B cell (primary cell): ENCODE results near the gene SEC62.

Source experiments
- CTCF ChIP-seq: fragments of 200-600 bp; IDR thresholded peaks from one replicate; pipeline ENCODE4 v1.8.0; 2022; ENCODE audit warnings: antibody characterized with exemption, mild to moderate bottlenecking
- EZH2 ChIP-seq: IDR thresholded peaks from 2 replicates; pipeline ENCODE4 v1.6.1; 2012; ENCODE audit warnings: borderline replicate concordance, low read depth, mild to moderate bottlenecking, moderate library complexity, low read length; ENCODE audit not compliant: insufficient read depth, poor library complexity, severe bottlenecking

- TF ChIP-seq CTCF, result no peak
- TF ChIP-seq EZH2, result no peak
Observed at GRCh38 chr3:169952045-169952444, 14.6 kb upstream of the SEC62 start.
